ENCODE data around the gene RBFOX1.

- TF ChIP-seq CTCF (IDR thresholded peaks at IDR 0.05) (no peak), POLR2AphosphoS5 (IDR thresholded peaks at IDR 0.05) (no peak), POLR2A (IDR thresholded peaks at IDR 0.05) (no peak), EP300 (IDR thresholded peaks at IDR 0.05) (no peak)
Measured at GRCh38 chr16:7590934-7591333, 258.3 kb downstream of the RBFOX1 start.
